Ascending aorta (tissue), 2 donors: ENCODE measurements around the gene RBP3. TPM values are rescaled to one million over a fixed set of nuclear protein-coding genes. Genes with fewer than 3 reads are reported as not detected.
A peak's percentile ranks its signal among the peaks of the same experiment; 100 is the strongest.

ENCODE experiments used
- DNase-seq, 2 donors: peaks; one replicate each; pipeline ENCODE4 v3.0.0-alpha.2; 2019; ENCODE audit warnings: low spot score in 2 of 2
- H3K27ac ChIP-seq, 2 donors: fragments of 200-600 bp; sonication (generic); one replicate each; pipeline ENCODE4 v1.5.1; 2016 to 2017; ENCODE audit warnings: mild to moderate bottlenecking in 1 of 2
- H3K27me3 ChIP-seq: fragments of 200-600 bp; sonication (generic); one replicate; pipeline ENCODE4 v1.5.1; 2017
- H3K36me3 ChIP-seq, 2 donors: fragments of 200-600 bp; sonication (generic); one replicate each; pipeline ENCODE4 v1.5.1; 2016
- H3K4me1 ChIP-seq, 2 donors: fragments of 200-600 bp; sonication (generic); one replicate each; pipeline ENCODE4 v1.5.1; 2016 to 2017; ENCODE audit warnings: mild to moderate bottlenecking in 1 of 2
- H3K4me3 ChIP-seq, 2 donors: fragments of 200-600 bp; sonication (generic); one replicate each; pipeline ENCODE4 v1.5.1; 2016 to 2017; ENCODE audit warnings: mild to moderate bottlenecking in 1 of 2
- H3K9me3 ChIP-seq, 2 donors: fragments of 200-600 bp; sonication (generic); one replicate each; pipeline ENCODE4 v1.5.1; 2016
- intact Hi-C: fragments of 100-400 bp; cut with DNase I; formaldehyde crosslinking; loops from one replicate; pipeline ENCODE4 v1.15.1; 2023
- total RNA-seq: library from RNA; depleted of rRNA; stranded (reverse); fragments of >200 nt; gene quantifications from one replicate; pipeline ENCODE4 v1.1.0, GENCODE V29; 2016
- TF ChIP-seq, protein P1 (sequence below), 3 experiments: fragments of 200-600 bp in 2 of 3; fragments of 450-650 bp in 1 of 3; sonication (generic) in 2 of 3; IDR thresholded peaks; one replicate each; pipeline ENCODE4 v1.5.1; 2016 to 2019; ENCODE audit warnings: antibody characterized with exemption in 3 of 3, mild to moderate bottlenecking in 1 of 3, moderate library complexity in 1 of 3

The RBP3 gene
- total RNA-seq, 1 donor from 2014 or later, result not detected

DNA sequence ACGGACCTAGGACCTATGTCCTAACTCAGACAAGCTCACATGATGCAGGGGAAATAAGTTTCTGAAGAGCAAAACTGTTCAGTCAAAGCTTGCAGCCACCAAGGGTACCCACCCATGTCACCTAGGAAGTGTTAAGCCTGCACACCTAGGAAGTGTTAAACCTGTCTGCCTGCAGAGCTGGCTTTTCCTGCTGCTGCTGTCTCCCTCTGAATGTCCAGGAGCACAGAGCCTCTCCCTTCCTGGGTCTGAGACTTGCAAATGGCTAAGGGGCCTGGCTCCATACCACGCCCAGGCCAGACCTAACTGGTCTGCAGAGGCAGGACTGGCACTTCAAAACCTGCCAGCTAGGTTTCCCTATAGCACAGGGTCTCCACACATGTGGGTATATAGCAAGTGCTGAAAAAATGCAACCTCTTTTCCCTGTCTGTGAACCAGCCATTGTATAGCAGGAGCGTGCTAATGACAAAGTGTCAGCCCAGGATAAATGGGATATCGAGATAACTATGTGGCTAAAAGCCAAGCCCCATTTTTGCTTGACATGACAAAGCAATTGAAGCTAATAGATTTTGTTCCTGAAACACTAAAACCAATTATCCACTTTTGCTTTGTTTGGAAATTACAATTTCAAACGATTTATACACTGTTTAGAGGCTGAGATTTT lies 24.4 kb upstream of the RBP3 start:
- Histone ChIP-seq H3K36me3 (no peaks in the 10 kb centered on the region), H3K9me3 (no peaks in the 10 kb centered on the region), H3K27me3 (no peaks in the 10 kb centered on the region), H3K27ac (no peak overlapping the region), H3K4me3 (no peak overlapping the region), H3K4me1 (no peaks in the 10 kb centered on the region)
- intact Hi-C loops, result no loop called here
- peak in 1 of 2 donors; percentile 43 for DNase-seq
- TF ChIP-seq, protein P1, sequence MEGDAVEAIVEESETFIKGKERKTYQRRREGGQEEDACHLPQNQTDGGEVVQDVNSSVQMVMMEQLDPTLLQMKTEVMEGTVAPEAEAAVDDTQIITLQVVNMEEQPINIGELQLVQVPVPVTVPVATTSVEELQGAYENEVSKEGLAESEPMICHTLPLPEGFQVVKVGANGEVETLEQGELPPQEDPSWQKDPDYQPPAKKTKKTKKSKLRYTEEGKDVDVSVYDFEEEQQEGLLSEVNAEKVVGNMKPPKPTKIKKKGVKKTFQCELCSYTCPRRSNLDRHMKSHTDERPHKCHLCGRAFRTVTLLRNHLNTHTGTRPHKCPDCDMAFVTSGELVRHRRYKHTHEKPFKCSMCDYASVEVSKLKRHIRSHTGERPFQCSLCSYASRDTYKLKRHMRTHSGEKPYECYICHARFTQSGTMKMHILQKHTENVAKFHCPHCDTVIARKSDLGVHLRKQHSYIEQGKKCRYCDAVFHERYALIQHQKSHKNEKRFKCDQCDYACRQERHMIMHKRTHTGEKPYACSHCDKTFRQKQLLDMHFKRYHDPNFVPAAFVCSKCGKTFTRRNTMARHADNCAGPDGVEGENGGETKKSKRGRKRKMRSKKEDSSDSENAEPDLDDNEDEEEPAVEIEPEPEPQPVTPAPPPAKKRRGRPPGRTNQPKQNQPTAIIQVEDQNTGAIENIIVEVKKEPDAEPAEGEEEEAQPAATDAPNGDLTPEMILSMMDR (IDR thresholded peaks at IDR 0.05), result no peak

GRCh38 chr10:47325303-47326291 lies 22.6 kb upstream of the RBP3 start:
- no peak overlapping the region for H3K27ac ChIP-seq

DNA sequence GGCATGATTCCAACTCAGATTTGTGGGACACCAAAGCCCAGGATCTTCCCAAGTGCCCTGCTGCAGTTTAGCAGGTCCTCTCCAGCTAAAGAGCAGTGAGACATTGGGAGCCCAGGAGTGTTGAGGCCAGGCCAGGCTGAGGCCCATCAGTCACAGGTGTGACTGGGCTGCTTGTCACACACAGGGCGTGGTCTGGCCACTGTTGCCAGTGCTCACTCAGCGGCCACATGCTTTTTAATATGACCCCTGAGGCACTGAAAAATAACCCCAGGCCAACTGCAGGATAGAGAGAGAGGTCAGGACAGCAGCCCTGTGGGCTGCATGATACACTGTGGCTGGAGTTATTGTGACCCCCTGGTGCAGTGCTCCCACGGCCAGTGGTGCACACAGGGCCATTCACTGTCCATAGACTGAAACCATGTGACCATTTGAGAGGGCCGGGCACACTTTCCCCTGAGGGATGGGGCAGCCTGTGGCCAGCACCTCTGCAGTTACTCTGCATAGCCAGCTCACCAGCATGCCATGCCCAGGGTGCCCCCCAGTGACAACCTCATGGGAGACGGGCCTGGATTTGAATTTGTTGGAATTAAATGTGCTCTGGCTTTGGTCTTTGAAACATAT lies 21.7 kb upstream of the RBP3 start:
- no peaks in the 10 kb centered on the region for H3K27me3 ChIP-seq
- no peaks in the 10 kb centered on the region for H3K36me3 ChIP-seq
- intact Hi-C loops, result no loop called here
- TF ChIP-seq, protein P1 (IDR thresholded peaks at IDR 0.05), result no peak
- no peaks in the 10 kb centered on the region for H3K9me3 ChIP-seq
- no peak overlapping the region for H3K4me3 ChIP-seq
- DNase-seq, result peak in 1 of 2 donors; percentile 39
- no peaks in the 10 kb centered on the region for H3K4me1 ChIP-seq
- H3K27ac ChIP-seq, result no peak overlapping the region

More at GRCh38 chr10:47325303-47326291, 22.6 kb upstream of the RBP3 start:
- Histone ChIP-seq H3K4me1 (no peaks in the 10 kb centered on the region), H3K27me3 (no peaks in the 10 kb centered on the region), H3K9me3 (no peaks in the 10 kb centered on the region), H3K36me3 (no peaks in the 10 kb centered on the region), H3K4me3 (no peak overlapping the region)
- intact Hi-C loops, result no loop called here
- TF ChIP-seq, protein P1 (IDR thresholded peaks at IDR 0.05), result no peak
- DNase-seq, result peak in 1 of 2 donors; percentile 45

GRCh38 chr10:47326927-47327330 lies 21.2 kb upstream of the RBP3 start:
- Histone ChIP-seq H3K27me3 (no peaks in the 10 kb centered on the region), H3K9me3 (no peaks in the 10 kb centered on the region), H3K4me3 (no peak overlapping the region), H3K27ac (no peak overlapping the region), H3K4me1 (no peaks in the 10 kb centered on the region), H3K36me3 (no peaks in the 10 kb centered on the region)
- TF ChIP-seq, protein P1 (IDR thresholded peaks at IDR 0.05), result no peak
- peak in 1 of 2 donors; percentile 34 for DNase-seq
- intact Hi-C loops, result no loop called here

DNA sequence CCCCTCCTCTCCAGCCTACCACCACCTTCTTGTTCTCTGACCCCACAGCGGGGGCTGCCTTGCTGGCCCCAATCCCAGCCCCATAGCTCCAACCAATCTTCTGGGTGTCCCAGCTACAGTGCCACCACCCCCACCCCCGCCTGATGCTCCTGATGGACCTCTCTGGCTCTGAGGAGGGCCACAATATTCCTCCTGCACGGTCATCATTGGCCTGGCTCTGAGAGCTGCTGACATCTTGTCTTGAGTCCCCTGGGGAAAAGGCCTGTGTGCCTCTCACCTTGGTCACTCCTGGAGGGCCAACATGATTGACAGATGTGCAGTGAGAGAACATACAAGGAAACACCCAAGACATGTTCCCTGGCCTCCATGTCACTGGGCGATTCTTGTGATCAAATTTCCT lies 18.3 kb upstream of the RBP3 start:
- H3K36me3 ChIP-seq, result no peaks in the 10 kb centered on the region
- H3K4me1 ChIP-seq, result no peaks in the 10 kb centered on the region
- H3K9me3 ChIP-seq, result no peaks in the 10 kb centered on the region
- intact Hi-C loops, result no loop called here
- no peak overlapping the region for H3K4me3 ChIP-seq
- H3K27me3 ChIP-seq, result no peaks in the 10 kb centered on the region
- no peak for DNase-seq
- TF ChIP-seq, protein P1 (IDR thresholded peaks at IDR 0.05), result no peak
- H3K27ac ChIP-seq, result no peak overlapping the region
